GM12892 (cell line): ENCODE measurements around the gene GAS2L3.

Source experiments
- POLR2A ChIP-seq: IDR thresholded peaks from 2 replicates; pipeline ENCODE4 v1.6.1; 2011; ENCODE audit warnings: low read depth, low read length, control low read depth
- POLR2AphosphoS5 ChIP-seq: IDR thresholded peaks from 2 replicates; pipeline ENCODE4 v1.6.1; 2011; ENCODE audit warnings: low read depth, low read length, control low read depth
- TAF1 ChIP-seq: IDR thresholded peaks from 2 replicates; pipeline ENCODE4 v1.6.1; 2011; ENCODE audit warnings: low read depth, mild to moderate bottlenecking, control low read depth, low read length, borderline replicate concordance

GRCh38 chr12:100564090-100564489 is 9.4 kb upstream of the GAS2L3 start:
- TF ChIP-seq TAF1 (no peak), POLR2A (no peak), POLR2AphosphoS5 (no peak)
